Epidermal melanocyte (primary cell): ENCODE results near the gene ERVW-1.
A peak's percentile ranks its signal among the peaks of the same experiment; 100 is the strongest.
"Not testable (repeated sequence)": the region's sequence is repeated elsewhere in the genome, so short reads cannot be mapped to it uniquely, and the experiment has no call there.

Experiments
- DNase-seq: peaks from one replicate; pipeline ENCODE4 v3.0.0; 2011; ENCODE audit warnings: low spot score; ENCODE audit not compliant: insufficient read length

ERVW-1 gene

GRCh38 chr7:92473989-92474388 is 3.8 kb downstream of the ERVW-1 start:
- DNase-seq = not testable (repeated sequence)

GRCh38 chr7:92468589-92468988 is 9.2 kb downstream of the ERVW-1 start:
- DNase-seq = not testable (repeated sequence)

GRCh38 chr7:92466682-92467081 is 11.1 kb downstream of the ERVW-1 start:
- DNase-seq = no peak

GRCh38 chr7:92464515-92464914 is 13.2 kb downstream of the ERVW-1 start:
- no peak for DNase-seq

- DNase-seq = no peak
Measured at GRCh38 chr7:92462560-92462959, 15.2 kb downstream of the ERVW-1 start.

- DNase-seq = peak; percentile 52
Measured at GRCh38 chr7:92461027-92462003, 16.4 kb downstream of the ERVW-1 start.

- DNase-seq = no peak
Measured at GRCh38 chr7:92460510-92460909, 17.2 kb downstream of the ERVW-1 start.

GRCh38 chr7:92460109-92460508 is 17.6 kb downstream of the ERVW-1 start:
- no peak for DNase-seq

- DNase-seq = no peak
Measured at GRCh38 chr7:92456236-92456635, 21.5 kb downstream of the ERVW-1 start.

- no peak for DNase-seq
Measured at GRCh38 chr7:92451645-92452044, 26.1 kb downstream of the ERVW-1 start.

- DNase-seq = peak; percentile 32
Measured at GRCh38 chr7:92448205-92448747, 29.5 kb downstream of the ERVW-1 start.

- DNase-seq = peak; percentile 85
Measured at GRCh38 chr7:92447345-92448204, 30.2 kb downstream of the ERVW-1 start, which contains the start of gene GATAD1. Gene GATAD1, plus strand, starts transcription at chr7:92447482. Its CDS starts 248 bp downstream, at chr7:92447730.

GRCh38 chr7:92446869-92447344 is 30.8 kb downstream of the ERVW-1 start:
- DNase-seq = no peak

GRCh38 chr7:92442720-92443119 is 35.0 kb downstream of the ERVW-1 start:
- not testable (repeated sequence) for DNase-seq

- no peak for DNase-seq
Measured at GRCh38 chr7:92437956-92438491, 39.7 kb downstream of the ERVW-1 start.

GRCh38 chr7:92436612-92437445 is 40.9 kb downstream of the ERVW-1 start:
- DNase-seq = no peak

GRCh38 chr7:92435542-92435941 is 42.2 kb downstream of the ERVW-1 start:
- no peak for DNase-seq

GRCh38 chr7:92433019-92433418 is 44.7 kb downstream of the ERVW-1 start:
- no peak for DNase-seq

GRCh38 chr7:92432299-92432946 is 45.3 kb downstream of the ERVW-1 start:
- DNase-seq = no peak

- DNase-seq = no peak
Measured at GRCh38 chr7:92427193-92427592, 50.6 kb downstream of the ERVW-1 start.
